ENCODE data around the gene SATB2.

SATB2 gene

DNA sequence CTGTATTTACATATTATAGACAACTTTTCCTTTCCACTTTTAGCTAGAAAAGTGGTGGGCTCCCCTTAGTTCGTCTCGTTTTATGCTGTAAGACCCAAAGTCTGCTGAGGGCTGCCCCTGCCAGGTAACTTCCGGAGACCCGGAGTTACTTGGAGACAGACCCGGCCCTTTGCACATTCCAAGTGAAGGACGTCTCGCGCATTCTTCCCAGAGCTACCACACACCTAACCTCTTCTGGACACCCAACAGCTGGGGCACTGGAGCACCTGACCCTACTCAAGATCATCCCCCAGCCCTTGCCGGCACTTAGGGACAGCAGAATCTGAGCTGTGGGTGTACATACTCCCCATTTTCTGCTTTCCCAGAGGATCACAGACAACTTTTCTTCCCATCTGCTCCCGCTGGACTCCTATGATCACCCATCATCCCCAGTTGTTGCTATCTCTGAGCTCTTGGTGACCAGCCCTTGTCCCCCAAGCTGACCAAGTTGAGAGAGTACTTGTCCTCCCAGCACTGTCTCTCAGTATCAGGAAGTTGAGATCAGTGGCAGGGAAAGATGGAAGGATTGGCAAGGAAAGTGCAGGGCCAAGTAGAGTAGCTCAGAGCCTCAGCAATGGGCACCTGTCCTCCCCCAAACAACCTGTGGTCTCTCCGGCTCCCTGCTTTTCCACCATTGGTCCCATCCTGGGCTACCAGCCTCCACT, 8.4 kb upstream of the SATB2 start:
- no peak for DNase-seq (ENCODE audit: low spot score)

DNA sequence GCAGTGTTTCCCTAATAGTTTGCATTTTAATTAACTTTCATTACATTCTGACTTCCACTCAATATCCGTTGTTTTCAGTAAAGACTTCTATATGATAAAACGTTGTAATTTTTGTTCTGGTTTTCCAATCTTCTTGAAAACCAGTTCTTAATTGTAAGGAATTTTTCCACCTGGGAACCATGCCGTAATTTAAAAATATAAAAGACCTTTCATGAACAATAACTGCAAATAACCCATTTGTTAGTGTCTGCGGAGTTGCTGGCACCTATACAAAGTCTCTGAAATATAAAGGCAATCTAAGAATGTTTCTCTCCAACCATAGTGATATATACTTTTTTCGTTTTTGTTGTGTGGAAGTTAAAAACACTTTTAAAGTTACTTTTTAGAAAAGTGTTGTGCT, 7.7 kb upstream of the SATB2 start:
- no peak for DNase-seq (ENCODE audit: low spot score)

- DNase-seq (ENCODE audit: low spot score): no peak
Observed at GRCh38 chr2:199464606-199465352, 7.0 kb upstream of the SATB2 start.

DNA sequence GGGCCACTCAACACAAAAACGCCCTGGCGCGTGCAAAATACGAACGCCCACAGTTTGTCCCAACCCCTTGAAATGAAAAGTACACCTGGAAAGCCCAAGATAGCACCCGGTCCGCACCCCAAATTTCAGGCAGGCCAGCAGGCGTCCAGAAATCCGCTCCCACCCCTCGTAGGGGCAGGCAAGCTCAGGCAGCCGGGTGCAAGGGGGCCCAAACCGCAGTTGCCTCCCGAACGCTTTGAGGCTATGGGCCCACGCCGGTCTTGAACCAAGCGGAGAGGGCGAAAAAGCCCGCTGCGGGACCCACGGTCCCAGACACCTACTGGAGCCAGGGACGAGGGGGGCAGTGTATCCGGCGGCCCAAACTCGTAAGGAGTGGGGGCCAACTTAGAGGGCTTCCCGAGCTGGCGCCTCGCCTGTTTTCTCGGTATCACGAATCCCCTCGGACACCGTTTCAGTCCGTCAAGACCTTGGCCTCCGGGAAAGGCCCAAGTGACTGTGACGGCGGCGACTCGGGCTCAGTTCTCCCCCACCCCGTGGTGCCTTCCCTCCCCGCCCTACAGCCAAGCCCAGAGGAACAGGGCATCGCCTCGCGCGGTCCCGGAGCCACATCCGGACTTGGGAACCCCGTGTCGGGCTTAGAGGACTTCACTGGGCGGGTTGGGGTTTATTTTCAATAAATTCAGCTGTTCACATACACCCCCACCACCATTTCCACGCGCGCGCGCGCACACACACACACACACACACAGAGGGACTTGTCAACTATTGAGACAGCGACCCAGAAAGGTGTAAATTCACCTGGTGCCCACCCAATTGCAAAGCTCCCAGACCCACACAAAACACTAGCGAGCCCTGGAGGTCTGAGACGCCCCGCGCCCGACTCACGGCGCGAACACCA, 6.2 kb upstream of the SATB2 start:
- DNase-seq (ENCODE audit: low spot score): no peak

DNA sequence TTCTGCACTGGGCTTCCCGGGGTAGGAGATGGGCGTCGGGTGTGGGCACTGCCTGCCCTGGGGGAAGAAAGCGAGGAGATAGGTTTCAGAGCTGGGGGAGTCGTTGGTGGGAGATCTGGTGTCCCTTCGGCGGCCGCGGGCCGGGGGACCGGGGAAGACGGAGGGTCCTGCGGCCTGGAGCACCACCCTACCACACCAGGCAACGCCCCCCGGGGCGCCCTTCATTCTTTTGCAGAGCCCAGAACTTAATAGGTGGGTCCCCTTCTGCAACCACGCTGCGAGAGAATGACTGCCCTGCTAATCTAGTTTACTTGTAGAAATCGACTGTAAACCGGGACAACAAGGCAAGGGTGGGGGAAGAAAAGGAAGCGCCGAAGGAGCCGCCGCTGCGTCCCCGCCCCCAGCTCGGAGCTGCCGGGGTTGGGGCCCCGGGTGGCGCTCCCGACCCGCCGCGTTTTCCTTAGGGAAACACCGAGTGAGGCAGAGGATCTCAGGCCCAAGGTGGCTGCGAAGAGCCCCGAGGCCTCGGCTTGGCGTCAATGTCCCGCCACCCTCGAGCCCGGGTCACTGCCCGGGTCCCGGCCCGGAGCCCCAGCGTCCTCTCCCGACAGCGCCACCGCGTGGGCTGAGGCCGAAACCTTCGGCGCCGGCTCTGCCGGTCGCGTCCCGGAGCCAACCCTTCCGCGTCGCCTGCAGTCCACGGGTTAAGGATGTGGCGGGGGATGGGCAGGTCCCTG, 5.4 kb upstream of the SATB2 start:
- peak; percentile 54 for DNase-seq (ENCODE audit: low spot score)

- DNase-seq (ENCODE audit: low spot score): no peak
Observed at GRCh38 chr2:199462347-199462955, 4.7 kb upstream of the SATB2 start.

GRCh38 chr2:199461711-199462346, 4.1 kb upstream of the SATB2 start:
- no peak for DNase-seq (ENCODE audit: low spot score)

DNA sequence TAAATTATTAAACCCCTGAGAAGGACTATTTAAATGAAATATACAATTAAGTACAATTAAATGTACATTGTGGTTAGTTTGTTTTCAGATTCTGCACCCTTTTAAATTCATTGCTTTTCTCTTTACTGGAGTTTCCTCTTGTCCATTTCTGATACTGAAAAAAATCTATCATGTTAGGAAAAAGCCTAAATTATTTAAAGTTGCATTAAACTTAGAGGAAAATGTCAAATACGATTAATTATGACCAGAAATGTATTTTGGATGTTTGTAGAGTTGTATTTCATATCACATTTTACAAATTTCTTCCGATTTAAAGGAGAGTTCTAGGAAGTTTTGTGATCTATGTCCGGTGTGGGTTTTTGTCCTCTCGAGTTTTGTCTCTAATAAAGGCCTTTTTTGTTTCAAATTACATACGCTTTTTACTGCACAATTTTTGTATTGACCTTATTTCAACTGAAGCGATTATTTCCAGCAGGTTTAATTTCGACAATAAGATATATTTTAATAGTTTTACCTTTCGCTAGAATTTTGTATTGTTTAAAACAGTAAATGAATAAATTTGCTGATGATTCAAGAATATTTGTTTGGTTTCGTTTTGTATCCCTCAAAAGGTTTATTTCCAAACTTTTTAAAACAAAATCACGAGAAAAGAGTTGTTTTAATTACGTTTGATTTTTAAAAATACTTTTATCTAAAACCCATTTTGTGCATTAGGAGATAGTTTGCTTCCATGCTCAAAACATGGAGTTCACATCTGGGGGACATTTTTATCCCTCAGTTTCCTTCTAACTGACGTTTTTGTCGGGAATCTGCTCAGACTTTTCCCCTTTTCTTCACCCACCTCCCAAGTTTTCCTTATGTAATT, 3.3 kb upstream of the SATB2 start:
- no peak for DNase-seq (ENCODE audit: low spot score)

GRCh38 chr2:199460101-199460671, 2.4 kb upstream of the SATB2 start:
- no peak for DNase-seq (ENCODE audit: low spot score)

GRCh38 chr2:199459286-199460100, 1.8 kb upstream of the SATB2 start:
- DNase-seq (ENCODE audit: low spot score): peak; percentile 93

GRCh38 chr2:199458806-199459285, 1.1 kb upstream of the SATB2 start:
- DNase-seq (ENCODE audit: low spot score): peak; percentile 20

- no peak for DNase-seq (ENCODE audit: low spot score)
Observed at GRCh38 chr2:199458009-199458805, 468 bp upstream of the SATB2 start.

DNA sequence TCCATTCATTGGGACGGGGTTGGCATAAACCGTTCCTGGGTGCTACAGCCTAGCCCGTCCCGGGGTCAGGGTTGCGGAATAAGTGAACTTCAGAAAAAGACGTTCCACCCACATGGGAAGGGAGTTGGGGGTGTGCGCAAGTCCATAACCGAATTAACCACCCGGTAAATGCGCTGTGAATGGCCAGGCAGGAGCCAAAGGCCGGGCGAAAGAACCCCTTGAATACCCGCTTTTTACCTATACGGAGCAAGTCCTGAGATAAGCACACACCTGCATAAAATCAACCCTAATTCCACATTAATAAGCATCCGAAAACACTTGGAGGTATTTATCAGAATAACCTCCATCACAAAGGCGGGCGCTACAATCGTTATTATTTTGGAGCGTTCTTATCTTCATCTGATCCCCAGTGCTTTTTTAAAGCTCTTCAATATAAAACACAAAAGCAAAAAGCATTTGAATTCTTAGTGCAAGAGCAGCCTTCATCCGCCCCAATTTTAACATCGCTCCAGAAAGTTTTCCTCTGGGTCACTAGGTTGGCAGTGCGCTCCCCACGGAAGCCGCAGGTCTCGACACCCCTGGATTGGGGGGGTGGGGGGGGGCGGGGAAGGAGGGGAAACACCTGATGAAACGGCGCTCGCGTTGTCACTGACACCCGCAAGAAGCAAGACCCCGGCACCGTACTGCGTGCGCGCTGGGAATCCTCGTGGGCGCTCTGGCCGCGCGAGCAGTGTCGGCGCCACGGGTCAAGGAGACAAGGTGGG, 1.2 kb downstream of the SATB2 start:
- DNase-seq (ENCODE audit: low spot score): no peak

- DNase-seq (ENCODE audit: low spot score): no peak
Observed at GRCh38 chr2:199455545-199456382, 2.0 kb downstream of the SATB2 start.

- no peak for DNase-seq (ENCODE audit: low spot score)
Observed at GRCh38 chr2:199455210-199455544, 2.6 kb downstream of the SATB2 start.

DNA sequence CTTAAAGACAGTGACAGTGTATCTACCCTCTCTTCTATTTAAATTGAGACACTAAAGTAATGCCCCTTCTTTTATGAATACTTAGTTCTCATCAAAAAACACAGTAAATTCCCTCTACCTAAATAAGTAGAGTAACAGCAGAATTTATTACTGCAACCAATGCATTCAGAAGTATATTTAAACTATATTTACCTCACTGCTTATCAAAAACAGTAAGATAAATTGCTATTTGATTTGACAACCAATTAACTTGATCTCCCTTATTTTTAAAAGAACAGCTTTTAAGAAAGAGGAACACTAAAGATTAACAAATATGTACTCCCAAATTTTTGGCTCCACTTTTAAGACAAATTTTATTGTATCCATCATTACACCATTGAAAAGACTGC, 4.8 kb downstream of the SATB2 start:
- DNase-seq (ENCODE audit: low spot score): no peak

Data from pons (tissue), 1 donor.